IPS-18a (cell line): ENCODE results near the gene C10orf62.
A peak's percentile ranks its signal among the peaks of the same experiment; 100 is the strongest.
"Not testable (repeated sequence)": the region's sequence is repeated elsewhere in the genome, so short reads cannot be mapped to it uniquely, and the experiment has no call there.

Experiments used
- H3K27ac ChIP-seq: one replicate; pipeline ENCODE4 v1.5.1; 2013; ENCODE audit warnings: low read length
- H3K27me3 ChIP-seq: one replicate; pipeline ENCODE4 v1.6.1; 2013; ENCODE audit warnings: mild to moderate bottlenecking, low read length; ENCODE audit not compliant: control insufficient read depth, insufficient read depth
- H3K36me3 ChIP-seq: one replicate; pipeline ENCODE4 v1.6.1; 2013; ENCODE audit warnings: low read depth, low read length; ENCODE audit not compliant: control insufficient read depth
- H3K4me1 ChIP-seq: one replicate; pipeline ENCODE4 v1.6.1; 2013; ENCODE audit warnings: low read depth, low read length; ENCODE audit not compliant: control insufficient read depth
- H3K4me3 ChIP-seq: one replicate; pipeline ENCODE4 v1.5.1; 2013; ENCODE audit warnings: low read length
- H3K9ac ChIP-seq: one replicate; pipeline ENCODE4 v1.6.1; 2013; ENCODE audit warnings: mild to moderate bottlenecking, low read length, moderate library complexity
- H3K9me3 ChIP-seq: one replicate; pipeline ENCODE4 v1.6.1; 2013; ENCODE audit warnings: low read depth, low read length; ENCODE audit not compliant: control insufficient read depth

C10orf62 gene

GRCh38 chr10:97612386-97612785, 22.9 kb downstream of the C10orf62 start:
- Histone ChIP-seq H3K27me3 (no peaks in the 10 kb centered on the region), H3K36me3 (no peaks in the 10 kb centered on the region), H3K4me1 (no peaks in the 10 kb centered on the region), H3K9ac (no peak overlapping the region), H3K27ac (no peak overlapping the region), H3K9me3 (no peaks in the 10 kb centered on the region), H3K4me3 (no peak overlapping the region)

- Histone ChIP-seq H3K4me1 (no peaks in the 10 kb centered on the region), H3K4me3 (no peak overlapping the region), H3K27me3 (no peaks in the 10 kb centered on the region), H3K9ac (no peak overlapping the region), H3K36me3 (no peaks in the 10 kb centered on the region), H3K9me3 (no peaks in the 10 kb centered on the region), H3K27ac (no peak overlapping the region)
Measured at GRCh38 chr10:97618285-97618684, 28.8 kb downstream of the C10orf62 start.

GRCh38 chr10:97618733-97619132, 29.2 kb downstream of the C10orf62 start:
- no peak overlapping the region for H3K4me3 ChIP-seq
- no peaks in the 10 kb centered on the region for H3K27me3 ChIP-seq
- no peaks in the 10 kb centered on the region for H3K4me1 ChIP-seq
- H3K27ac ChIP-seq = no peak overlapping the region
- no peaks in the 10 kb centered on the region for H3K9me3 ChIP-seq
- no peak overlapping the region for H3K9ac ChIP-seq
- no peaks in the 10 kb centered on the region for H3K36me3 ChIP-seq

- no peaks in the 10 kb centered on the region for H3K9me3 ChIP-seq
Measured at GRCh38 chr10:97623277-97623676, 33.8 kb downstream of the C10orf62 start.

GRCh38 chr10:97627731-97628130, 38.2 kb downstream of the C10orf62 start:
- Histone ChIP-seq H3K9me3 (no peaks in the 10 kb centered on the region), H3K27me3 (no peaks in the 10 kb centered on the region), H3K4me1 (no peaks in the 10 kb centered on the region), H3K36me3 (no peaks in the 10 kb centered on the region), H3K9ac (no peak overlapping the region), H3K27ac (no peak overlapping the region), H3K4me3 (no peak overlapping the region)

More at GRCh38 chr10:97623277-97623676, 33.8 kb downstream of the C10orf62 start:
- Histone ChIP-seq H3K36me3 (no peaks in the 10 kb centered on the region), H3K27me3 (no peaks in the 10 kb centered on the region), H3K4me3 (no peak overlapping the region), H3K4me1 (no peaks in the 10 kb centered on the region), H3K27ac (no peak overlapping the region), H3K9ac (no peak overlapping the region)

- Histone ChIP-seq H3K4me1 (no peaks in the 10 kb centered on the region), H3K9me3 (no peaks in the 10 kb centered on the region), H3K27ac (no peak overlapping the region), H3K27me3 (no peaks in the 10 kb centered on the region), H3K9ac (no peak overlapping the region), H3K4me3 (no peak overlapping the region), H3K36me3 (no peaks in the 10 kb centered on the region)
Measured at GRCh38 chr10:97628228-97628627, 38.7 kb downstream of the C10orf62 start.

- Histone ChIP-seq H3K36me3 (no peaks in the 10 kb centered on the region), H3K9me3 (no peaks in the 10 kb centered on the region), H3K9ac (no peak overlapping the region), H3K27me3 (no peaks in the 10 kb centered on the region), H3K27ac (no peak overlapping the region), H3K4me1 (no peaks in the 10 kb centered on the region), H3K4me3 (no peak overlapping the region)
Measured at GRCh38 chr10:97629289-97629688, 39.8 kb downstream of the C10orf62 start.

GRCh38 chr10:97631098-97631497, 41.6 kb downstream of the C10orf62 start:
- no peaks in the 10 kb centered on the region for H3K36me3 ChIP-seq
- no peaks in the 10 kb centered on the region for H3K27me3 ChIP-seq
- H3K27ac ChIP-seq = no peak overlapping the region
- H3K9ac ChIP-seq = no peak overlapping the region
- H3K4me1 ChIP-seq = no peaks in the 10 kb centered on the region
- no peaks in the 10 kb centered on the region for H3K9me3 ChIP-seq
- no peak overlapping the region for H3K4me3 ChIP-seq

GRCh38 chr10:97632949-97633884, 43.7 kb downstream of the C10orf62 start, which contains the start of gene MORN4:
Gene MORN4 (minus strand): TSS chr10:97633500. CDS start chr10:97619653, 13,847 bp downstream.
- Histone ChIP-seq H3K27me3 (no peaks in the 10 kb centered on the region), H3K4me1 (no peaks in the 10 kb centered on the region), H3K36me3 (no peaks in the 10 kb centered on the region), H3K9me3 (no peaks in the 10 kb centered on the region), H3K4me3 (peak within 1 kb of the TSS; percentile 92), H3K9ac (peak within 1 kb of the TSS; percentile 87), H3K27ac (peak within 1 kb of the TSS; percentile 15)

- Histone ChIP-seq H3K27ac (peak overlapping the region; percentile 1), H3K9me3 (no peaks in the 10 kb centered on the region), H3K4me3 (peak overlapping the region; percentile 92), H3K4me1 (no peaks in the 10 kb centered on the region), H3K27me3 (no peaks in the 10 kb centered on the region), H3K9ac (peak overlapping the region; percentile 87), H3K36me3 (no peaks in the 10 kb centered on the region)
Measured at GRCh38 chr10:97633921-97634320, 44.4 kb downstream of the C10orf62 start.

GRCh38 chr10:97635577-97635976, 46.1 kb downstream of the C10orf62 start:
- peaks cover 4% of the 10 kb centered on the region for H3K4me1 ChIP-seq
- H3K27ac ChIP-seq = no peak overlapping the region
- no peaks in the 10 kb centered on the region for H3K9me3 ChIP-seq
- no peak overlapping the region for H3K4me3 ChIP-seq
- H3K27me3 ChIP-seq = no peaks in the 10 kb centered on the region
- H3K9ac ChIP-seq = no peak overlapping the region
- H3K36me3 ChIP-seq = no peaks in the 10 kb centered on the region

GRCh38 chr10:97639090-97639489, 49.6 kb downstream of the C10orf62 start:
- H3K9me3 ChIP-seq, H3K27me3 ChIP-seq, H3K4me3 ChIP-seq, H3K9ac ChIP-seq, H3K36me3 ChIP-seq, H3K27ac ChIP-seq: not testable (repeated sequence)
- H3K4me1 ChIP-seq = peaks cover 11% of the 10 kb centered on the region
